Erythroblast (primary cell): Measurements from ENCODE around the gene SLC38A3.

ENCODE experiments used
- GATA1 ChIP-seq: IDR thresholded peaks from 2 replicates; pipeline ENCODE4 v1.6.1; 2011; ENCODE audit warnings: low read depth, mild to moderate bottlenecking, control low read depth, low read length, moderate library complexity
- POLR2A ChIP-seq: IDR thresholded peaks from 2 replicates; pipeline ENCODE4 v1.6.1; 2011; ENCODE audit warnings: mild to moderate bottlenecking, low read length

- TF ChIP-seq POLR2A (peak; percentile 78), GATA1 (no peak)
These were observed 30.8 kb downstream of the SLC38A3 start, which contains the start of gene GNAI2 for GRCh38 chr3:50235716-50236483.
